ENCODE measurements around the gene EXOC3L2.

DNA sequence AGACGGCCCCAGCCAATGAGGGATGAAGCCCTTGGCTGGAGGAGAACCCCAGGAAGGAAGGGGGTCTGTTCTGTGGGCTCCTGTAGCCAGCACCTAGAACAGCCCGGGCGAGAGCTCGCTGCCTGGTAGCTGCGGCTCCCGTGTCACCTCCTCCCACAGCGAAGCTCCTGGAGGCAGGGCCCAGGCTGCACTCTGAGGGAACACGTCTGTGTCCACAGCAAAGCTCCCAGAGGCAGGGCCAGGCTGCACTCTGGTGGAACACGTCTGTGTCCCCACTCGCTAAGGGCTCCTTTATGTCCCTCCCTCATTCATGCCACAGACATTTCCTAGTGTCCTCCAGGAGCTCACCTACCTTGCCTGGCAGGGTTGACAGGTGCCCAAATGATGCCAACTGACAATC, 75.6 kb downstream of the EXOC3L2 start:
- TF ChIP-seq CTCF (IDR thresholded peaks at IDR 0.05; ENCODE audit: poor library complexity) (no peak), EZH2 (IDR thresholded peaks at IDR 0.05; ENCODE audit: borderline replicate concordance) (no peak)

Measured in hepatocyte (in vitro differentiated cells).